Skeletal muscle cell (primary cell): ENCODE data around the gene PERP.

Experiments
- DNase-seq: peaks from one replicate; pipeline ENCODE4 v3.0.0-alpha.2; 2010; ENCODE audit warnings: low read depth
- H3K4me3 ChIP-seq: 2 replicates; pipeline ENCODE4 v1.5.1; 2011; ENCODE audit warnings: low read depth, mild to moderate bottlenecking, control low read depth, low read length, moderate library complexity

The PERP gene

GRCh38 chr6:138078491-138078890 is 28.7 kb downstream of the PERP start:
- no peak for DNase-seq
- no peak overlapping the region for H3K4me3 ChIP-seq

- no peak for DNase-seq
- no peak overlapping the region for H3K4me3 ChIP-seq
Observed at GRCh38 chr6:138073264-138073663, 34.0 kb downstream of the PERP start.

GRCh38 chr6:138063726-138064125 is 43.5 kb downstream of the PERP start:
- DNase-seq = no peak
- no peak overlapping the region for H3K4me3 ChIP-seq

GRCh38 chr6:138054982-138055381 is 52.2 kb downstream of the PERP start:
- DNase-seq = no peak
- no peak overlapping the region for H3K4me3 ChIP-seq

- no peak overlapping the region for H3K4me3 ChIP-seq
- no peak for DNase-seq
Observed at GRCh38 chr6:138052783-138053182, 54.4 kb downstream of the PERP start.

- DNase-seq = no peak
- no peak overlapping the region for H3K4me3 ChIP-seq
Observed at GRCh38 chr6:138044972-138045371, 62.2 kb downstream of the PERP start.

- H3K4me3 ChIP-seq = no peak overlapping the region
- DNase-seq = no peak
Observed at GRCh38 chr6:138044458-138044857, 62.8 kb downstream of the PERP start.
